SH-SY5Y (cell line): ENCODE measurements around the gene TMEM144.

Experiments
- GATA2 ChIP-seq: IDR thresholded peaks from 2 replicates; pipeline ENCODE4 v1.6.1; 2011; ENCODE audit warnings: mild to moderate bottlenecking, low read depth, low read length
- GATA3 ChIP-seq: IDR thresholded peaks from 2 replicates; pipeline ENCODE4 v1.6.1; 2011; ENCODE audit warnings: low read depth, mild to moderate bottlenecking, low read length, moderate library complexity

GRCh38 chr4:158189422-158189821, 20.9 kb upstream of the TMEM144 start:
- TF ChIP-seq GATA3 (no peak), GATA2 (no peak)
